HCT116 (cell line): ENCODE measurements around the gene NLGN2. TPM values are rescaled to one million over a fixed set of nuclear protein-coding genes. Genes with fewer than 3 reads are reported as not detected.

Experiments used
- ATAC-seq: fragments of 200-7000 bp; cut with Tn5 transposase; 2 replicates; pipeline ENCODE4 v1.9.1; 2020; ENCODE audit warnings: mild to moderate bottlenecking, moderate library complexity
- BruUV-seq: library from RNA; stranded (reverse); fragments of 400-500 nt; replicated peaks from 2 replicates; lab custom pipeline; 2021; lab: Mats Ljungman, UMichigan
- CTCF ChIA-PET: fragments of 300-600 bp; sonication (Branson Sonifier 250); formaldehyde crosslinking; loops from one replicate; lab custom pipeline; 2021; ENCODE audit warnings: antibody characterized with exemption; lab: Charles Lee
- POLR2A ChIA-PET: fragments of 300-600, 350-600 bp; sonication (Branson Sonifier 250); formaldehyde crosslinking; loops from one replicate; lab custom pipeline; 2021; ENCODE audit warnings: antibody characterized with exemption; lab: Charles Lee
- RAD21 ChIA-PET, 2 experiments: fragments of 300-600 bp; sonication (Branson Sonifier 250); formaldehyde crosslinking; loops; one replicate each; lab custom pipeline; 2023; ENCODE audit warnings: low total read pairs in 2 of 2; ENCODE audit not compliant: uncharacterized antibody in 2 of 2, unreplicated experiment in 2 of 2, low non-redundant PET in 1 of 2; lab: Charles Lee
- DNase-seq: peaks from one replicate; pipeline ENCODE4 v3.0.0-alpha.2; 2010; ENCODE audit warnings: low read depth, low spot score
- H2AFZ ChIP-seq: fragments of 200-600 bp; shearing (Covaris generic), sonication (generic); 2 replicates; pipeline ENCODE4 v1.6.1; 2017; ENCODE audit warnings: low read depth, mixed run types, mixed read lengths, antibody characterized with exemption, low read length; ENCODE audit not compliant: poor library complexity, severe bottlenecking
- H3K27ac ChIP-seq: 2 replicates; pipeline ENCODE4 v1.5.1; 2012; ENCODE audit warnings: low read depth, low read length
- H3K27me3 ChIP-seq: fragments of 200-600 bp; sonication (generic); 2 replicates; pipeline ENCODE4 v1.6.1; 2016; ENCODE audit warnings: mixed run types, low read length, mixed read lengths; ENCODE audit not compliant: insufficient read depth
- H3K36me3 ChIP-seq, 2 experiments: fragments of 200-500 bp in 1 of 2; fragments of 200-600 bp in 1 of 2; sonication (Bioruptor generic) in 1 of 2; sonication (generic) in 1 of 2; 2 replicates each; pipeline versions ENCODE4 v1.5.1 to v1.6.1; 2014 to 2016; ENCODE audit warnings: low read length in 2 of 2, inconsistent platforms in 1 of 2, mixed read lengths in 1 of 2, mixed run types in 1 of 2; ENCODE audit not compliant: insufficient read depth in 2 of 2, control insufficient read depth in 1 of 2
- H3K4me1 ChIP-seq, 2 experiments: fragments of 200-600 bp in 1 of 2; sonication (generic) in 1 of 2; 2 replicates each; pipeline versions ENCODE4 v1.5.1 to v1.6.1; 2012 to 2017; ENCODE audit warnings: low read length in 2 of 2, inconsistent platforms in 1 of 2, mild to moderate bottlenecking in 1 of 2, mixed read lengths in 1 of 2, mixed run types in 1 of 2, moderate library complexity in 1 of 2; ENCODE audit not compliant: insufficient read depth in 2 of 2, control insufficient read depth in 1 of 2
- H3K4me2 ChIP-seq: fragments of 200-600 bp; sonication (generic); 2 replicates; pipeline ENCODE4 v1.6.1; 2017; ENCODE audit warnings: mixed run types, low read length, mixed read lengths
- H3K4me3 ChIP-seq, 2 experiments: fragments of 200-600 bp in 1 of 2; sonication (generic) in 1 of 2; replicated peaks in 1 of 2; 2 replicates each; pipeline ENCODE4 v1.5.1; 2011 to 2016; ENCODE audit warnings: low read length in 2 of 2, control low read depth in 1 of 2, low read depth in 1 of 2, mild to moderate bottlenecking in 1 of 2, mixed read lengths in 1 of 2, mixed run types in 1 of 2
- H3K79me2 ChIP-seq: fragments of 200-600 bp; sonication (generic); 2 replicates; pipeline ENCODE4 v1.6.1; 2017; ENCODE audit warnings: mild to moderate bottlenecking, mixed run types, low read length, moderate library complexity, mixed read lengths; ENCODE audit not compliant: insufficient read depth
- H3K9ac ChIP-seq: fragments of 200-600 bp; sonication (generic); 2 replicates; pipeline ENCODE4 v1.6.1; 2016; ENCODE audit warnings: low read length, mixed read lengths
- H3K9me2 ChIP-seq: fragments of 200-600 bp; sonication (generic), shearing (Covaris generic); 2 replicates; pipeline ENCODE4 v1.6.1; 2017; ENCODE audit warnings: mixed run types, mild to moderate bottlenecking, moderate library complexity; ENCODE audit not compliant: insufficient read depth
- H3K9me3 ChIP-seq, 2 experiments: fragments of 200-500 bp in 1 of 2; fragments of 200-600 bp in 1 of 2; sonication (Bioruptor generic) in 1 of 2; sonication (generic) in 1 of 2; 2 replicates each; pipeline ENCODE4 v1.6.1; 2014 to 2017; ENCODE audit warnings: low read length in 2 of 2, mixed read lengths in 2 of 2, inconsistent platforms in 1 of 2, low read depth in 1 of 2, mild to moderate bottlenecking in 1 of 2, mixed run types in 1 of 2, moderate library complexity in 1 of 2; ENCODE audit not compliant: control insufficient read depth in 1 of 2, insufficient read depth in 1 of 2
- H4K20me1 ChIP-seq: fragments of 200-600 bp; sonication (generic), shearing (Covaris generic); 2 replicates; pipeline ENCODE4 v1.6.1; 2017; ENCODE audit warnings: mixed run types, mild to moderate bottlenecking, moderate library complexity; ENCODE audit not compliant: insufficient read depth
- CEBPB ChIP-seq: IDR thresholded peaks from 2 replicates; pipeline ENCODE4 v1.6.1; 2012; ENCODE audit warnings: low read depth
- CTCF ChIP-seq, 3 experiments: fragments of 200-600 bp in 1 of 3; sonication (generic) in 1 of 3; IDR thresholded peaks in 2 of 3; conservative IDR thresholded peaks in 1 of 3; 2 replicates each; pipeline ENCODE4 v1.5.1; 2012 to 2017; ENCODE audit warnings: low read depth in 2 of 3, low read length in 2 of 3, antibody characterized with exemption in 1 of 3, borderline replicate concordance in 1 of 3, control low read depth in 1 of 3, mild to moderate bottlenecking in 1 of 3, mixed read lengths in 1 of 3, mixed run types in 1 of 3, moderate library complexity in 1 of 3; ENCODE audit not compliant: insufficient read depth in 1 of 3
- ELF1 ChIP-seq: IDR thresholded peaks from 2 replicates; pipeline ENCODE4 v1.6.1; 2012; ENCODE audit warnings: low read depth, borderline replicate concordance
- EZH2 ChIP-seq: fragments of 200-600 bp; sonication (generic); IDR thresholded peaks from 2 replicates; pipeline ENCODE4 v1.6.1; 2017; ENCODE audit warnings: antibody characterized with exemption, mixed run types
- FOSL1 ChIP-seq: IDR thresholded peaks from 2 replicates; pipeline ENCODE4 v1.6.1; 2012; ENCODE audit warnings: low read depth
- POLR2AphosphoS5 ChIP-seq: IDR thresholded peaks from 2 replicates; pipeline ENCODE4 v1.6.1; 2011; ENCODE audit warnings: mild to moderate bottlenecking, low read depth, low read length, moderate library complexity
- RAD21 ChIP-seq: IDR thresholded peaks from 2 replicates; pipeline ENCODE4 v1.6.1; 2012; ENCODE audit warnings: low read depth, mild to moderate bottlenecking
- REST ChIP-seq: IDR thresholded peaks from 2 replicates; pipeline ENCODE4 v1.6.1; 2012; ENCODE audit warnings: low read depth
- SIN3A ChIP-seq: IDR thresholded peaks from 2 replicates; pipeline ENCODE4 v1.6.1; 2012; ENCODE audit warnings: low read depth
- SRF ChIP-seq: IDR thresholded peaks from 2 replicates; pipeline ENCODE4 v1.6.1; 2012; ENCODE audit warnings: low read depth
- ZBTB33 ChIP-seq: IDR thresholded peaks from 2 replicates; pipeline ENCODE4 v1.6.1; 2011; ENCODE audit warnings: mild to moderate bottlenecking, low read length, moderate library complexity; ENCODE audit not compliant: insufficient replicate concordance; ENCODE audit errors: extremely low read depth
- ZNF274 ChIP-seq: fragments of 200-500 bp; sonication (Bioruptor generic); IDR thresholded peaks from 2 replicates; pipeline ENCODE4 v1.6.1; 2014; ENCODE audit warnings: mild to moderate bottlenecking, low read depth, low read length, inconsistent platforms
- intact Hi-C: fragments of 100-400 bp; cut with micrococcal nuclease; formaldehyde crosslinking; loops from 2 replicates; pipeline ENCODE4 v1.10.0; 2022
- total RNA-seq: library from RNA; stranded (reverse); gene quantifications from one replicate; pipeline ENCODE4 v1.2.1, GENCODE V29; 2021; ENCODE audit not compliant: unreplicated experiment
- TF ChIP-seq, protein P1 (sequence below): IDR thresholded peaks from 2 replicates; pipeline ENCODE4 v1.6.1; 2012
- TF ChIP-seq, protein P2 (sequence below): IDR thresholded peaks from 2 replicates; pipeline ENCODE4 v1.6.1; 2012

The NLGN2 gene
- total RNA-seq, 1 experiment from 2014 or later, result 60.5 TPM

DNA sequence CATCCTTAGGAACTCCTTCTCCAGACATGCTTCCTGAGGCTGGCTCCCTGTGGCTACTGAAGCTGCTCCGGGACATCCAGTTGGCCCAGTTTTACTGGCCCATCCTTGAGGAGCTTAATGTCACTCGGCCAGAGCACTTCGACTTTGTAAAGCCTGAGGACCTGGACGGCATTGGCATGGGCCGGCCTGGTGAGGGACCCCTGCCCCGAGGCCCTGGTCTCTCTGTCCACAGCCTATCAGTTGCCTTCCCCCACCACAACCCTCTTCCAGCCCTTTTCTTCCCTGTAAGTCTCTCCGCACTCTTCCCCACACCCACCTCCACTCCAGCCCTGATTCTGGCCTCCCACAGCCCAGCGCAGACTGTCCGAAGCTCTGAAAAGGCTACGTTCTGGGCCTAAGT is 24.7 kb upstream of the NLGN2 start:
- ChIA-PET RAD21 (no interaction called here), CTCF (no interaction called here), POLR2A (interaction anchor here (1.4 kb wide), 1 partner anchor 52 kb away, joined by 4 read pairs; the partner anchor contains the start of gene TMEM102)
- Histone ChIP-seq H3K9ac (no peak overlapping the region), H3K9me3 (0 out of 4 replicates have a peak, but pooled peaks cover 0 to 7% of the 10 kb centered on the region in 2 experiments), H2AFZ (no peak overlapping the region), H3K27me3 (no peaks in the 10 kb centered on the region), H3K36me3 (peaks cover 0 to 9% of the 10 kb centered on the region in 2 experiments; a peak in 2 of 4 replicates), H4K20me1 (no peaks in the 10 kb centered on the region), H3K79me2 (peaks cover 8% of the 10 kb centered on the region; the same call in 1 of the 2 replicates), H3K9me2 (no peaks in the 10 kb centered on the region), H3K4me3 (no peak overlapping the region), H3K27ac (no peak overlapping the region), H3K4me1 (peaks cover 8 to 26% of the 10 kb centered on the region in 2 experiments; a peak in 3 of 4 replicates), H3K4me2 (no peak overlapping the region)
- TF ChIP-seq CEBPB (no peak), ELF1 (no peak), REST (no peak), ZNF274 (no peak), EZH2 (no peak), SIN3A (no peak), CTCF (IDR thresholded peaks at IDR 0.05 in 2 of 3, conservative IDR thresholded peaks at IDR 0.05 in 1 of 3; ENCODE audit: borderline replicate concordance in 1 of 3, insufficient read depth in 1 of 3, low read depth in 2 of 3, low read length in 2 of 3) (no peak), ZBTB33 (no peak), FOSL1 (no peak), POLR2AphosphoS5 (no peak), RAD21 (no peak), SRF (no peak)
- TF ChIP-seq, protein P1, sequence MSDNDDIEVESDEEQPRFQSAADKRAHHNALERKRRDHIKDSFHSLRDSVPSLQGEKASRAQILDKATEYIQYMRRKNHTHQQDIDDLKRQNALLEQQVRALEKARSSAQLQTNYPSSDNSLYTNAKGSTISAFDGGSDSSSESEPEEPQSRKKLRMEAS, result no peak
- TF ChIP-seq, protein P2, sequence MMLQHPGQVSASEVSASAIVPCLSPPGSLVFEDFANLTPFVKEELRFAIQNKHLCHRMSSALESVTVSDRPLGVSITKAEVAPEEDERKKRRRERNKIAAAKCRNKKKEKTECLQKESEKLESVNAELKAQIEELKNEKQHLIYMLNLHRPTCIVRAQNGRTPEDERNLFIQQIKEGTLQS, result no peak
- intact Hi-C loops, result no loop called here
- ATAC-seq, result no peak
- no TSS peak for BruUV-seq
- no peak for DNase-seq
